Measurements from ENCODE around the gene TRABD2B.

The TRABD2B gene

DNA sequence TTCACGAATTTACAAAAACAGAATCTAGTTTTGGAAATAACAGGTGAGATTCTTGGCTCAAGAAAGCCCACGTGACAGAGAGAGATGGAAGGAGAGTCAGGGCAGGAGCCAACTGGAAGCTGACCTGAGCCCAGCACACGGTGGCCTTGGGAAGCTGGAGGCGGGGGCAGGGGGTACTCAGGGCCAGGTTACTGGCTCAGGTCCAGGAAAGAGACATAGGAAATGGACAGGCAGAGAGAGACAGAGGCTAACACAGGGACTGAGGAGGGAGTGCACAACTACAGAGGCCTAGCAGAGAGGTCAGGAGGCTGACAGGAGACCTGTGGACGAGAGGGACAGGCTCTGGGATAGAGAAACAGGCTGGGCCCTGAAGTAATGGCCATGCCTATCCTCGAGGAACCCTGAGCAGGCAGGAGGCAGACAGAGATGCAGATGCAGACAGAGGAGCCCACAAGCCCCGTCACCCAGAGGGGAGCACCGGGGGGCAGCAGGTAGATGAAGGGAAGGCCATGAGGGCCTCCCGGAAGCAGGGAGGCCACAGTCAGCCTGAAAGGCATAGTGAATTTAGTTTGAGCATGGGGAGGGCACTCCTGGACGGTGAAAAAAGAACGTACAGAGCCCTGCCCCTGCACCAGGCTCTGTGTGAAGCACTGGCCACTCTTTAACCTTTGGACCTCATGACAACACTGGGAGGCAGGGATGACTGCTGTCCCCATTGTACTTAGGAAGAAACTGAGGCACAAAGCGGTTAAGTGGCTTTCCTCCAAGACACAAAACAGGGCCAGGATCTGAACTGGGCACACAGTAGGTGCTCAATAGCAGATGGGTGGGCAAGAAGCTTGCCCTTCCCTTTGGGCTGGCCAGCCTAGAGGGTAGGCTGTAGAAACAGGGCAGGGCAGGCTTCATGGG, 230.1 kb downstream of the TRABD2B start:
- DNase-seq: no peak

DNA sequence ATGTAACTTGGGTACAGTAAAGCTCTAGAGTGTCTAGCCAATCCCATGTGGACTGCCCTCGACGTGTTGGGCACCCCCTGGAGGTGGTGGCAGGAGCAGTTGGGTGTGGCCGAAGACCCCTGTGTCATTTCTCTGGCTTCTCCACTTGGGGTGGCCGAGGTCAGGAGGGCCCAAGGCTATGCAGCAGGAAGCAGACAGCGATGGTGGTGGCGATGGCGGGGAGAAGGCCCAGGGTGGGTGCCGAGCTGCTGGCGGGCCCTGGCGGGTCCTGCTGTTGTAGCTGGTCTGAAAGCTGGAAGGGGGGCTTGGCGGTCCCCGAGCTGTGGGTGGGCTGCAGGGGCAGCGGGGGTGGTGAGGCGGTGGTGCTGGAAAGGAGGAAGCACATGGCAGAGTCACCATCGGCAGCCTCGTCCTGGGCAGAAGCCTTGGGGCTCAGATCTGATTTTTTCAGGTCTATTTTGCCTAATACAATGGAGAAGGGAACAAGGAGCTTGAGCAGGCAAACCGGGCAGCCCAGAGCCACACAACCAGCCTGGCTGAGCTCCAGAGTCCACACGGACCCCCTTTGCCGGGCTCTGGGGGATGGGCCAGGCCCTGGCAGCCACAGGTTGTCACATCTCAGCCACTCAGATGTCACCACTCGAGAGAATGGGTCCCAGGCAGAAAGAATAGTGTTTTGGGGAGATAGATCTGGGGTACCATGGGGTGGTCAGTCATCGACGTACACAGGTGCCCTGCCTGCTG, 231.3 kb downstream of the TRABD2B start:
- DNase-seq: no peak

DNA sequence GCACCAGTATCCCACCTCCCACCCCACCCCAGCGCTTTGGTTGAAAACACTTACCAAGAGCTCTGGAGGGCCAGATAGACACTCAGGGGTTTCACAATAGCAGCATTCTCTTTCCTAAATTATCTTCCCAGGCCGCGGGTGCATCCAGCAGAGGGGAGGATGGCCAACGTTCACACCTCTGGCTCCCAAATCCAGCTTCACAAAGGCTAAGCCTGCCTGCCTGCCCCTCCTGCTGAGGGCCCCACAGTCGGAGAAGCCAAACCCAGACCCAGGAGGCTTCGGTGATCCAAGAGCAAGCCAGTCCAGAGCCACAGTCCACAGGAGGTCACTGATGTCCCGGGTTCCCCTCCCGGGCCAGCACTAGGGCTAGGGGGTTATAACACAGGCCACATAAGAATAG, 231.9 kb downstream of the TRABD2B start:
- no peak for DNase-seq

DNA sequence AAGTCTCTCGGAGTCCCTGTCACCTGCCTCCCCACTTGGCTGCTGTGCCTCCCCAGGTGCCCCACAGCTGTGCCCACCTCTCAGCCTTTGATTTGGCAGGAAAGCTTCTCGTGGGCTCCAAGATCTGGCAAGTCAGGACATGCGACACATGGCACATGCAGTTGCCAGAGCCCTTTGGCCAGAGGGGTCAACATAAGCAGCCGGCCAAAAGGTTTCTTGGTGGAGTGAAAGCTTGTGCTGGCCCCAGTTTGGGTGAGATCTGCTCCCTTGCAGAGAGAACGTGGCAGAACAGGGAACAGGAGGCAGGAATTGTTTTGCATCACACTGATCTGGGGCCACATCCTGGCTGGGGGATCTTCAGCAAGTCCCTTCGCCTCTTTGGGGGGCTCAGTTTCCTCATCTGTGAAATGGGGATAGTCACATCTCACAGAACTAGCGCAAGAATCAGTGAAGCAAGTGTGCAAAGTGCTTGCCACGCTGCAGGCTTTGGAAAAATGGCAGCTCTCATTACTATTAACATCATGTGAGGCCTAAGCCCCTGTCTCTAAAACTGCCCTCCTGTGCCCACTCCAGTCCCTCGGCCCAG, 232.6 kb downstream of the TRABD2B start:
- DNase-seq: no peak

DNA sequence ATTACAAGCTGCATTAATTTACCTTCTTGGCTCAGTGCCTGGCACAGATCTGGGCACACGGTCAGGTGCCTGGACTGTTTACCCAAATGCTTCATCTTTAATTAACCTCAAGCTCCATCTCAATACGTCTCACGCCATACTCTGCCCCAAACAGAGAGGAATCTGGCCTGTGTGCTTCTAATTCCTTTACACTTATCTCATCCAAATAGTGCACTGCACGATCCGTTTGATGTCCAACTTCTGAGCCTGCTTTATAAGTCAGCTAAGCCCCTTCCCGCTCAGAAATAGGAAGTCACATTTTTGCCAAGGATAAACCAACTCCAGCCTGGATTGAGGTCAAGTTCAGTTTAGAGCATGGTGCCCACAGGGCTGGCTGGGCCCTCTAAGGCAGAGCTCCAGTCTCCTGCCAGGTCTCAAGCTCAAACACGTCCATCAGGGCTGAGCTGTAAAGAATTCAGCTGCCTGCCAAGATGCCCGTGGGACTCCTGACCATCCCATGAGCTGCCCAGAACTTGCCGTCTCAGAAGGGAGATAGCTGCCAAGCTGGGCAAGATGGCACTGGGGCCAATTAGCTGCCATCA, 233.5 kb downstream of the TRABD2B start:
- no peak for DNase-seq

DNA sequence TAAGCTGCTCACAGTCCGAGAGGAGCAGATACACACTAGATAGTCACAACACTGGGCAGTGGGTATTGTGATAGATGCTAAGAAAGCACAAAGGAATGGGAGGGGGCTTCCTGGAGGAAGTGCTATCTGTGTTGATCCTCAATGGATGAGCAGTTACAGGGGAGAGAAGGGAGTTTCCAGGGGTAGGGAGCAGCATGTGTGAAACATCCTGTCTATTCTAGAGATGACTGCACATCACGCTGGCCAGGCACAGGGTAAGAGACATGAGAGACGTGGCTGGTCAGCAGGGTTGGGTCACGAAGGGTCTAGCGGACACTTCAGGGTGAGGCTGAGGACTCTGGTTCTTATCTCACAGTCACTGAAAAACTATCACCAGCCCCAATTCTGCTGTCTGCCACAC, 235.2 kb downstream of the TRABD2B start:
- DNase-seq: no peak

DNA sequence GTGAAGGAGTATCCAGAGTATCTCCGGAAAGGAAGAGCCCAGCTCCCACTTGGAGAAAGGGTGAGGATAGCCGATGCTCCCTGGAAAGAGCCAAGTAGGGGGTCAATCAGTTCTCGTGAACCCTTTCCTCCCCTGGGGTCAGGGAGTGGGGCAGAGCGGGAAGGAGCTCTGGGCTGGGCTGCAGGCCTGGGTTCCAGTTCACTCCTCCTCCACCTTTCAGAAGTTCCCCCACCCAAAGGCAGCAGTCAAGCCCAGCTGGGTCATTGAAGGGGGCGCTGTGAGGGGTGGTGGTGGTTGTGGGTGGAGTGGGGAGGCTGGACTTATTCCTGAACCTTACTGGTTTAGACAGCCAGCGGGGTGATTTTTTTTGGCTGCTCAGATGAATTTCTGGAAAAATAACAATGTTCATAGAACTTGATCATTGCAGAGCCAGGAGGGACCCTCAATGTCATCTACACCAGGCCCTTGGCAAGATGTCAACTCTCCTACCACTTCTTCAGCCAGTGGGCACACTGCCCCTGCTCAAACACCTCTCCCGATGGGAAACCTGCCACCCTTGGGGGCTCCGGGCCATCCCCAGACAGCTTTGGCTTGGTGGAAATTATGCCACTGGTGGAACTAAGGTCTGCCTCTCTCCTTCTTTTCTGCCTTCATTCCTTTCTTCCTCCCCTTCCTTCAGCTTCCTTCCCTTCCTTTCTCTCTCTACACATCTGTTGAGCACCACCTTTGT, 235.8 kb downstream of the TRABD2B start:
- no peak for DNase-seq

DNA sequence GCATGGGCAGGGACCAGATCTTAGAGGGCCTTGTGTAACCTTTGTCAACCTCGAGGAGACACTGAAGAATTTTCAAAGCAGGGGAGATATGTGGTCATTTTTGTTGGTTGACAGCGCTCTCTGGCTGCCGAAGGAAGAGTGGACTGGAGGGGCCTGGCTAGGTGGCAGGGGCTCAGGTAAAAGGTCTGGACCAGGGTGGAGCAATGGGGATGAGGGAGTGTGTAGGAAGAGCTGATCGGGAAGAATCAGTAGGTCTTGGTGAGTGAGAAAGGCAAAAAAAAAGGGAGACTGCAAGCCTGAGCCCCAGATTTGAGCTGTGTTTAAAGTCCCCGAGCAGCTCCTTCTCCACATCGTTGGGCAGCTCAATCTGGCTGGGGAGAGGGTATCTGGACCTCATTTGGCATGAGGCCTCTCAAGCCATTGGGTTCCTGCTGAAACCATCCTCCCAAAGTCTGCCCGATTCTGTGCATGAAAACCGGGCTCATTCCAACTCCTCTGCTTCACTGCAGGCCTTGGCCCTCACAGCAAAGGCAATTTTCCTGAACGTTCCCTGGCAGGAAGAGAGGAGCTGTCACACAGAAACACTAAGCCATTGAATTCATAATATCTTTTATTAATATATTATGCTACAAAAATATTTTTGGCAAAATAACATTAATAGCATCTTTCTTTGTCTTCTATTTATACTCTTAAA, 237.1 kb downstream of the TRABD2B start:
- DNase-seq: no peak

DNA sequence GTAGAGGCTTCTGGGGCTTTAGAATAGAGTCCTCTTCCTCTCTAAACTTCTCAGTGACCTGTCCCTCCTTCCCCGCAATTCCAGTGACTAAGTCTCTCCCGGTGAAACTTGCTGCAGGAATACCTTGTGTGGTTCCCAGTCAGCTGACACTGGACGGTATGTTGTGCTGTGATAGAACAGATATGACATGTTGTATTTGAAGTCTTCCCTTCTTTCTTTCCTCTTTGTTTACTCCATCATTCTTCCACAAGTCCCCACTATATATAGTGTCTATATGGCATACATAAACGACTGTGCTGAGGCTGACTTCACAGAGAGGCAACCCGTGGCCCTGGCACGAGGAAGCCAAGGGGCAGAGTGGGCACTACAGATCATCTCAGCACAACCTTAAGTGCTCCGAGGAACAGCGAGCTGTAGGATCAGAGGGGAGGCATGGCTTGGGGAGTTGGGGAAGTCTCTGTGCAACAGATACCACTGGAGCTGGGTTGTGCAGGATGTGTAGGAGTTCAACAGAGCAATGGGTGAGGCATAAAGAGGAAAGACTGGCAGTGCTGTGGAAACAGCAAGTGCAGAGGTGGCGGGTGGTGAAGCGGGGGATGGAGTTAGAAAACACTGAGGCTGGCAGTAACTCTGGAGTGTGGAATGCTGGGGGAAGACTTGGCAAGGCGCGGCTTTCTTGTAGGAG, 237.8 kb downstream of the TRABD2B start:
- DNase-seq: no peak

DNA sequence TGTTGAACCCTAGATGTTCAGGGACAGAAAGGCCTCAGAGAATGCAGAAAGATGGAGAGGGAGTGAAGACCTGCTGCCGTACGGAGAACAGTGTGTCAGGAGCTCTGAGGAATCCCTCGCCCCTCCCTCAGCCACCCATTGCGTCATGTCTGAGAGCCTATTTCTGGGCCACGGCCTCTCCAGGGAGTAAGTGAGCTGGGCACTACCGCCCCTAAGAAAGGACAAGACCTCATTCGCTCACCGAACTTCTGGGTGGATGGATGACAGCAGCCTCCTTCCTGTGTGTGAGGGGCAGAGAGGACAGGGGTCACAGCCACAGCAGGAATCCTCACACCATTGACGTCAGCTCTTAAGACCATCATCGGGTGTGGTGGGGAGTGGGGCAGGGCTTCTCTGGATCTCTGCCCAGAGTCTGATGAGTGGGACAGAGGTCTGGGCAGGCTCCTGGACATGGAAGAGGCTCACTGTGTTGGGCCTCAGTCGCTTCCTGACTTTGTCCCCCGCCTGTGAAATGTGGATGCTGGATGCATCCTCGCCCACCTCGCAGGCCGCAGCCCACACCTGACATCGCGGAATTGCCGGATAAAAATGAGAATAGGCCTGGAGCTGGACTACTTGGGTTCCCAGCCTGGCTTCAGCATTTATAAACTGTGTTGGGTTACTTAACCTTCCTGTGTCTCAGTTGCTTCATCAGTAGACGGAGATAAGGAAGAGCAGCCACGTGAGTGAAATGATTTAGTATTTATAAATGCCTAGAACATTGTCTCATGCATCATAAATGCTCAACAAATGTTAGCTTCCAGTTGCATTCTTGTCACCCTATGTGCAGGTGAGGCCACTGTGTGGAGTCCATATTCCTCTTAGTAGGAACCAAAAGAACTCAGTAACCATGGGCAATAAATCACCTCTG, 238.6 kb downstream of the TRABD2B start:
- no peak for DNase-seq

DNA sequence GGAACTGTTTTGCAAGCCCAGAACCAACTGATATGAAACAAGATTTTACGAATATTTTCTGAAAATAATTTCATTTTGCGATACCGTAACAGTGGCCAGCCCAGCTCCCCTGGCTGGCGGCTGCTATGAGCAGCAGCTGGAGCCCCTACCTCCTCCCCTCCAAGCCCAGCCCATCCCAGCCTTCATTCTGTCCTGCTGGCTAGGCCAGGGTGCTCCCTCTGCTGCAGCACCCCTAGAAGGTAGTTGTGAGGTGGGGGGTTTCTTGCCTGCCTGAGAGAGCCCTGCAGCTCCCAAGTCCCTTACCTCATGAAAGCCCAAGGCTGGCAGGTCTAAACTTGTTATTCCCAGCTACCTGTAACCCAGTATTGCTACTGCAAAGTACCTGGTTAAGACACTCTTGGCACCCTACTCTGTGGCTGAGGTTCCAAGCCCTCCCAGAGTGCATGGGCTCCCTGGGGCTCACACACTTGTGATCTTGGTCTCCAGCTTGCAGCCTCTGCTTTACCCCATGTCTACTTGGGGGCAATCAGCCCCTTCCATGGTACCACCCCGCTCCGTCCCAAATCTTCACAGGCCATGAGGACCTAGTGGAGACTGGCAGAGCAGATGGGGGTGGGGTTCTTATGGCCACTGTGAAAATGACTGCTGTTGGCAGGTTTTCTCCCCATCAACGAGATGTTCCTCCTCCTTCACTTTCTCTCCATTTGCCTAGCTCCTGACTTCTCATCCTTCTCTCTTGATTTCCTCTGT, 239.8 kb downstream of the TRABD2B start:
- DNase-seq: no peak

DNA sequence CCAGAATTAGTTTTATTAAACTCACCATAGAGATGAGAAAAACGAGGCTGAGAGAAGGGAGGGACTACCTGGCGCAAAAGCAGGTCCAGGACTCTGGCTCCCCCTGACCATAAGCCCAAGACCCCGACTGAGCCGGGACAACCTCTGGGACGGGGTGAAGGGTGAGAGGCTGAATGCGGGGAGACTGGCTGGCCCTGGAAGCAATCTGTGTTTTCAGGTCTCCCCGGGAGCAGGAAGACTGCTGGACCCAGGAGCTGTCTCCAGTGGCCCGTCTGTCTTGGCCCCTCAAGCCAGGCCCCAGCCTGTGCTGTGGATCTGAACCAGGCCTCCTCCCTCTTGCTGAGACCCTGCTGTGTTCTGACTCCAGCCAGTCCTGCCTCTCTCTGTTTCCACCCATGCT, 240.8 kb downstream of the TRABD2B start:
- no peak for DNase-seq

DNA sequence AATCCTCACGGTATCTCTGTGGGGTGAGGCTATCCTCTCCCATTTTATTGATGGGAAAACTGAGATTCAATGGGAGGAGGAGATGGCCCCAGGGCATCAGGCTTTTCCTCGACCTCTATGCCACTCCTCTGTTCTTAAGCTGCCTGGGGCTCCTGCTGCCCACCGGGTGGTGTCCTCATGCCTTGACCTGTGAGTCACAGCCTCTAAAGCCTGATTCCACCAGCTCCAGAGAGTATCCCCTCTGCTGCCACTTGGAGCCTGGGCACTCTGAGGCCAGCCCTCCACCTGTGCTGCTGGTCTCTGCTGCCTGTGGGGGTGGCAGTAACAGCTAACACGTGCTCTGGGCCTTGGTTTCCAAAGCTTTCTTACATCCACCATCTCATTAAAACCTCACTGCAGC, 241.2 kb downstream of the TRABD2B start:
- DNase-seq: no peak

DNA sequence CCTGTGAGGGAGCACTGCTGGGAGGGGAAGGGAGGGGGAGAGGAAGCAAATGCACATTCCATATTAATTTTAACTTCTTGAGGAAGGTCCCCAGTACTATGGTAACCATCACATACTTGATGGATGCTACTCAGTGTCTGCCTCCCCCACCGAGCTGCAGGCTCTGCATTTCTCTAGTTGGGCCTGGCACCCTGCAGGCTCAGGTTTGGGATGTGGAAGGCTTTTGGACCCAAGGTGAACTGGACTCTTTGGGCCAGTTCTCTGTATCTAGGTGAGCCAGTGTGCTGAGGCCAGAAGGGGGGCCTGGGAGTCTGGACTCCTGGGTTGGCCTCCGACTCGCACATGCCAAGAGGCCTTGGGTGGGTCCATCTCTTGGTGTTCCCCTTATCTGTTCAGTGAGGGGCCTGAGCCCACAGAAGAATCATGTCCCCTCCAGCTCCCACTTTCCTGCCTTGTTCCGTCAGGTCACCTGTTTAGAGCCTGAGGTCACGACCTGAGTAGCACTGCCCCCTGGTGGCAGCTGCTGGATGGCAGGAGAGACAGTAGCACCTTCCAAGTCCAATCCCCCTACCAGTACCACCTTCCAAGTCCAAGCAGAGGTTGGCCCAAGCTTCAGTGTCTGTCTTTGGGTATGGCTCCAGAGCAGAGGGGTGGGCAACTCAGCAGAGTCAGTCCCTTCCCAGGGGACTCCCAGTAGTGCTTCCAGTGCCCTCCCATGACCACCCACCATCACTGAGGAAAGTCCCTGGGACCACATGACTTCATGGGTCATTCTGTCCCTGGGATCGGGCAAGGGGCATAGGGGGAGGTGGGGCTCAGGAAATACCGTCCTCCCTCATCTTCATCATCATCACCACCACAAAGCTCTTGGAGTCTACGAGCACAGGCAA, 241.8 kb downstream of the TRABD2B start:
- no peak for DNase-seq

DNA sequence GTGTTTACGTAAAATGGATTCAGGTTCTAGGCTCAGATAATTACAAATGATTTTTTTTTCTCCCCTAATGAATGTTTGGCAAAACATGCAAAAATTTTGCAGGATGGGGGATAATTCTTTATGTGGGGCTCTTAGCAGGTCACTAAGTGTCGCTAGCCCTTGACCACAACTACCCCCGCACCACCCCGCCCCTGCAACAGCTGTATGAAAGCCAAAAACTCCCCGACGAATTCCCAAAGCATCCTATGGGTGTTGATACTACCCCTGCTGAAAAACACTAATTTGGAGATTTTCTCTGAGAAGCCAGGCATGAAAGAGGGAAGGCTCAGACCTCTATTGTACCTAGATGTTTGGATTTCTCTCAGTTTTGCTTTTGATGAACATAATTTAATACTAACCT, 243.0 kb downstream of the TRABD2B start:
- no peak for DNase-seq

DNA sequence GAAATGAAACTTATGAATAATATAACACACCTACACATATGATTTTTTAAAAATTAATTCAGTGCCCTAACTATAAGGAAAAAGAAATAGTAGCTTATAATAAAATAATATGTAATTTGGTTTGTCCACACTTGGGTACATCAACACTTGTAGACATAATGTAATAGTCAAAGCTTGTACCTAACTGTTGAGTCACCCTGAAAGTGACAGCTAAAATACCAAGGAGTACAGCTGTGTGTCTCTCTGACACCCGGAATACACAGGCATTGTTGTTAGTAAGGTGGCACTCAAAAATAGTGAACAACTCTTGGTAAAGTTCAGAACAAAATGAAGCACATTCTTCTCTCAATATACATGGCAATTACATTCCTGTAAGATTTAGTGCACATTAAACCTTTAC, 243.4 kb downstream of the TRABD2B start:
- no peak for DNase-seq

DNA sequence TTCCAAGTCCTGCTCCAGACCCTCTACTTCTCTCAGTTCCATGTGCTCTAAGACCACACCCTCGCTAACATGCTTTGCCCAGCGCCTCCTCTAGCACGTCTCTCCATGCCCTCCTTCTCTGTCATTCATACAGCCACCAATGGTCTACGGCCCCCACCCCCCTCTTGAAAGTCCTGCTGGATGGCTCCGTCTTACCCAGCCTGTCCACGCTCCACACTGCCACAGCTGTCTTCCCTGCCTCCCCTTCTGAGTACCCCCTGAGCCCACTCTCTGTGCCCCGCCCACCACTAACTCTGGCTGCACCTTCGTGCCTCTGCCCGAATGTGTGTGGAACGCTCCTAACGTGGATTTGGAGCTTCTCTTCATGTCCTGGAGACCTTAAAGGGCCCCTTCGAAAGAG, 244.6 kb downstream of the TRABD2B start:
- DNase-seq: no peak

DNA sequence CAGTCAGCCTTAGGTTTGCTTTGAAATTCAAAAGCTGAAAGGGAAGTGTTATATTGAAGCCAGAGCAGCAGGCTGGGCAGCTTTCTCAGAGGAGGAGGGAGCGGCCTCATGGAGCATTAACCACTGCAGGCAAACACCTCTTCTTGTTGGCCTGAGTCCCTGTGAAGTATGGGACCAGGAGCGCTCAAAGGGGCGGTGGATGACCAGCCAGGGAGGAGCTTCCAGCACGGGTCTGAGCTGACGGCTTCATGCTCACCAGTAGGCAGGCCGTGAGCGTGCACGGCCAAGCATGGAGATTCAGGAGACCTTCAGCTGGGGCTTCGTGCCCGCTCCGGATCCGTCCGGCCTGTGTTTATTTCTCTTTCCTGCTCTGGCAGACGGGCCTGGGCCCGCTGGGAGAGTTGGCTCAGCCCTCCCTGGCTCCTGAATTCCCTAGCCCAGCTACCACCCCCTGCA, 245.2 kb downstream of the TRABD2B start:
- DNase-seq: no peak

DNA sequence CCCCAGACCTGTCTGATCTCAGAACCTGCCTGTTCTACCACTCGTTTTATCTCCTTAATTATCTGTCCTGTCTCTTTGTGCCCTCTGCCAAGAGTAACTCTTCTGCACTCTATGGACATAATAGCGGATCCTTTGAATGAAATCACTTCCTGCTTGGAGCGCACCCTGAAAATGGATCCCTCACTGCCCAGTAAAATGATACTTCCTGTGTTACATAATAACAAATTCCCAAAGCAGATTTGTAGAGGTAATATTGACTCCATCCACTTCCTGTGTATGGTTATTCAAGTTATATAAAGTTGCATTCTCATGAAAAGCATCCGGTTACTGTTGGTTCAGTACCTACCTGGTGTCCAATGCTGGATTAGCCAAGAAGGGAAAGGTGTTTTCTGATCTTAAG, 246.0 kb downstream of the TRABD2B start:
- no peak for DNase-seq

Data from activated CD4-positive, alpha-beta T cell treated with anti-CD3 and anti-CD28 coated beads for 1 hour (primary cell).